ENCODE data around the gene FSTL4. TPM values are rescaled to one million over a fixed set of nuclear protein-coding genes. Genes with fewer than 3 reads are reported as not detected.

Gene FSTL4
- total and polyA plus RNA-seq, 2 of the 4 experiments (the other 2 are of a cell fraction): 0.18 TPM; not detected in 1

GRCh38 chr5:133159543-133159942 is 452.8 kb downstream of the FSTL4 start:
- Histone ChIP-seq H3K79me1 (ENCODE audit: low read depth in 1 of 2, low read length in 2 of 2) (no peaks in the 10 kb centered on the region), H3K9me3 (ENCODE audit: control insufficient read depth, insufficient read depth, low read length) (no peaks in the 10 kb centered on the region), H3K14ac (replicated peaks; ENCODE audit: low read depth, low read length) (no peak overlapping the region), H3K27me3 (ENCODE audit: control insufficient read depth, insufficient read depth, low read length) (peaks cover 2% of the 10 kb centered on the region; the same call in 1 of the 2 replicates), H4K8ac (ENCODE audit: low read depth in 2 of 2, low read length in 2 of 2) (no peak overlapping the region), H3K23ac (ENCODE audit: low read depth, low read length) (no peak overlapping the region), H2AK5ac (ENCODE audit: low read depth, low read length) (no peak overlapping the region), H3K4me2 (ENCODE audit: low read depth, low read length) (no peak overlapping the region), H2BK120ac (ENCODE audit: low read depth, low read length) (no peak overlapping the region), H3K56ac (ENCODE audit: extremely low read depth, insufficient read depth, low read length) (no peak overlapping the region), H3K4ac (ENCODE audit: low read depth, low read length) (no peak overlapping the region), H3K36me3 (ENCODE audit: control insufficient read depth, insufficient read depth, low read length) (no peaks in the 10 kb centered on the region), H4K5ac (ENCODE audit: low read depth, low read length) (no peak overlapping the region), H2AK9ac (replicated peaks; ENCODE audit: low read depth, low read length, poor library complexity) (no peak overlapping the region), H2BK15ac (ENCODE audit: low read depth, low read length) (no peak overlapping the region), H3K9me1 (ENCODE audit: insufficient read depth, low read length) (no peaks in the 10 kb centered on the region), H4K20me1 (ENCODE audit: insufficient read depth, low read length) (no peaks in the 10 kb centered on the region), H3K27ac (ENCODE audit: insufficient read depth, low read length) (no peak overlapping the region), H3K4me3 (ENCODE audit: insufficient read depth, low read depth, low read length) (no peak overlapping the region), H3K18ac (ENCODE audit: low read depth, low read length) (no peak overlapping the region), H3K9ac (ENCODE audit: low read depth, low read length) (no peak overlapping the region), H3K4me1 (ENCODE audit: control insufficient read depth, insufficient read depth, low read length) (no peaks in the 10 kb centered on the region), H2AFZ (replicated peaks; ENCODE audit: low read length, poor library complexity) (no peak overlapping the region), H4K91ac (ENCODE audit: insufficient read depth, low read depth, low read length) (no peak overlapping the region), H2BK5ac (ENCODE audit: low read depth, low read length, poor library complexity, severe bottlenecking) (no peak overlapping the region), H2BK20ac (ENCODE audit: low read depth, low read length) (no peak overlapping the region)
- no peak for TF ChIP-seq CEBPB (IDR thresholded peaks at IDR 0.05; ENCODE audit: low read depth, low read length)
- no peak for TF ChIP-seq MAZ (IDR thresholded peaks at IDR 0.05; ENCODE audit: borderline replicate concordance, low read depth, low read length)
- TF ChIP-seq, protein P1, sequence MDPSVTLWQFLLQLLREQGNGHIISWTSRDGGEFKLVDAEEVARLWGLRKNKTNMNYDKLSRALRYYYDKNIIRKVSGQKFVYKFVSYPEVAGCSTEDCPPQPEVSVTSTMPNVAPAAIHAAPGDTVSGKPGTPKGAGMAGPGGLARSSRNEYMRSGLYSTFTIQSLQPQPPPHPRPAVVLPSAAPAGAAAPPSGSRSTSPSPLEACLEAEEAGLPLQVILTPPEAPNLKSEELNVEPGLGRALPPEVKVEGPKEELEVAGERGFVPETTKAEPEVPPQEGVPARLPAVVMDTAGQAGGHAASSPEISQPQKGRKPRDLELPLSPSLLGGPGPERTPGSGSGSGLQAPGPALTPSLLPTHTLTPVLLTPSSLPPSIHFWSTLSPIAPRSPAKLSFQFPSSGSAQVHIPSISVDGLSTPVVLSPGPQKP (IDR thresholded peaks at IDR 0.05; ENCODE audit: borderline replicate concordance, low read depth, low read length): no peak
- TF ChIP-seq SMC3 (IDR thresholded peaks at IDR 0.05; ENCODE audit: low read depth, low read length): no peak
- TF ChIP-seq MAFK (IDR thresholded peaks at IDR 0.05; ENCODE audit: low read depth, low read length): no peak
- TF ChIP-seq CTCF (conservative IDR thresholded peaks at IDR 0.05; ENCODE audit: low read depth, low read length): no peak
- TF ChIP-seq NFE2L2 (IDR thresholded peaks at IDR 0.05; ENCODE audit: low read depth, low read length): no peak
- TF ChIP-seq RAD21 (IDR thresholded peaks at IDR 0.05; ENCODE audit: low read length): no peak
- TF ChIP-seq BHLHE40 (IDR thresholded peaks at IDR 0.05; ENCODE audit: low read depth, low read length): no peak
- no peak for TF ChIP-seq CHD1 (IDR thresholded peaks at IDR 0.05; ENCODE audit: low read depth, low read length)
- TF ChIP-seq POLR2A (IDR thresholded peaks at IDR 0.05; ENCODE audit: low read depth, low read length): no peak
- no peak for TF ChIP-seq USF2 (IDR thresholded peaks at IDR 0.05; ENCODE audit: low read depth, low read length)
- TF ChIP-seq RCOR1 (IDR thresholded peaks at IDR 0.05; ENCODE audit: insufficient replicate concordance, low read length): no peak
- no peak for TF ChIP-seq RFX5 (IDR thresholded peaks at IDR 0.05; ENCODE audit: low read depth, low read length)
- no peak for TF ChIP-seq MXI1 (IDR thresholded peaks at IDR 0.05; ENCODE audit: borderline replicate concordance, low read depth, low read length)
- no peak for TF ChIP-seq FOS (IDR thresholded peaks at IDR 0.05; ENCODE audit: low read depth, low read length)
- WGBS, 2 experiments (ENCODE audit: extremely low coverage in 2 of 2, insufficient read length in 1 of 2): no CpG with 5 or more reads among the region's 1 CpG
- intact Hi-C loops (cut with micrococcal nuclease): no loop called here
- ChIA-PET POLR2A (ENCODE audit: unreplicated experiment) (no interaction called here), CTCF (no interaction called here)
- in situ Hi-C loops (cut with MboI; ENCODE audit: low sequenced_read_pairs): no loop called here
- BruUV-seq (replicated peaks): no TSS peak
- DNase-seq (no peak), ATAC-seq (ENCODE audit: low read depth) (no peak)
- dilution Hi-C loops (cut with HindIII; ENCODE audit: low sequenced_read_pairs, unreplicated experiment): no loop called here

Data from IMR-90 (cell line).